ENCODE data around the gene SETD2. TPM values are rescaled to one million over a fixed set of nuclear protein-coding genes. Genes with fewer than 3 reads are reported as not detected.

SETD2 gene
- total RNA-seq, 3 donors from 2014 or later (not counting 1 experiment from before 2014, with no cell fraction given), result 86.5 to 104 (median 95.9) TPM

GRCh38 chr3:46998121-46998851 is 165.6 kb downstream of the SETD2 start:
- Mint-ChIP-seq H3K9me3 (no peaks in the 10 kb centered on the region), H3K4me1 (peaks cover 30 to 36% of the 10 kb centered on the region in 2 donors), H3K36me3 (no peaks in the 10 kb centered on the region), H3K4me3 (no peak overlapping the region), H3K27ac (peak overlapping the region; percentile 64 to 78), H3K27me3 (ENCODE audit: low read depth in 2 of 2) (no peaks in the 10 kb centered on the region)
- peak; percentile 71 for TF ChIP-seq CTCF (IDR thresholded peaks at IDR 0.05)
- peaks cover 42% of the 10 kb centered on the region for H3K4me1 ChIP-seq (ENCODE audit: control insufficient read depth, insufficient read depth, low read length)
- no peaks in the 10 kb centered on the region for H3K9me3 ChIP-seq (ENCODE audit: control insufficient read depth, insufficient read depth, low read length)
- H3K27ac ChIP-seq (ENCODE audit: low read length), result no peak overlapping the region
- intact Hi-C loops (cut with micrococcal nuclease), result no loop called here
- H3K4me3 ChIP-seq (ENCODE audit: low read length), result no peak overlapping the region
- WGBS (ENCODE audit: insufficient coverage), result 69% methylated on average over 27 of the region's 27 CpGs
- no peaks in the 10 kb centered on the region for H3K27me3 ChIP-seq (ENCODE audit: control insufficient read depth, insufficient read depth, low read length)
- peaks cover 94% of the 10 kb centered on the region for H3K36me3 ChIP-seq (ENCODE audit: control insufficient read depth, insufficient read depth, low read length)
- ATAC-seq (peak; percentile 51 to 70 (median 66)), DNase-seq (peak; percentile 65 to 85)

GRCh38 chr3:46997453-46998091 is 166.3 kb downstream of the SETD2 start:
- no peak overlapping the region for H3K27ac ChIP-seq (ENCODE audit: low read length)
- no peak overlapping the region for H3K4me3 ChIP-seq (ENCODE audit: low read length)
- peaks cover 30 to 36% of the 10 kb centered on the region in 2 donors for H3K4me1 Mint-ChIP-seq
- no peaks in the 10 kb centered on the region for H3K9me3 ChIP-seq (ENCODE audit: control insufficient read depth, insufficient read depth, low read length)
- H3K36me3 ChIP-seq (ENCODE audit: control insufficient read depth, insufficient read depth, low read length), result peaks cover 95% of the 10 kb centered on the region
- ATAC-seq (no peak), DNase-seq (no peak)
- WGBS (ENCODE audit: insufficient coverage), result 77% methylated on average over 13 of the region's 13 CpGs
- no peaks in the 10 kb centered on the region for H3K9me3 Mint-ChIP-seq
- H3K27me3 ChIP-seq (ENCODE audit: control insufficient read depth, insufficient read depth, low read length), result no peaks in the 10 kb centered on the region
- peak overlapping the region; percentile 64 to 72 for H3K27ac Mint-ChIP-seq
- H3K27me3 Mint-ChIP-seq (ENCODE audit: low read depth in 2 of 2), result no peaks in the 10 kb centered on the region
- H3K4me1 ChIP-seq (ENCODE audit: control insufficient read depth, insufficient read depth, low read length), result peaks cover 42% of the 10 kb centered on the region
- intact Hi-C loops (cut with micrococcal nuclease), result no loop called here
- no peaks in the 10 kb centered on the region for H3K36me3 Mint-ChIP-seq
- TF ChIP-seq CTCF (IDR thresholded peaks at IDR 0.05), result no peak
- no peak overlapping the region for H3K4me3 Mint-ChIP-seq

- peaks cover 41% of the 10 kb centered on the region for H3K4me1 ChIP-seq (ENCODE audit: control insufficient read depth, insufficient read depth, low read length)
- Mint-ChIP-seq H3K9me3 (no peaks in the 10 kb centered on the region), H3K4me3 (no peak overlapping the region), H3K4me1 (peaks cover 30 to 42% of the 10 kb centered on the region in 2 donors), H3K36me3 (no peaks in the 10 kb centered on the region), H3K27me3 (ENCODE audit: low read depth in 2 of 2) (no peaks in the 10 kb centered on the region), H3K27ac (peak overlapping the region; percentile 64 to 72)
- DNase-seq, result no peak
- no peak for ATAC-seq
- H3K27ac ChIP-seq (ENCODE audit: low read length), result no peak overlapping the region
- no peak overlapping the region for H3K4me3 ChIP-seq (ENCODE audit: low read length)
- no peaks in the 10 kb centered on the region for H3K27me3 ChIP-seq (ENCODE audit: control insufficient read depth, insufficient read depth, low read length)
- WGBS (ENCODE audit: insufficient coverage), result 65% methylated on average over 12 of the region's 12 CpGs
- intact Hi-C loops (cut with micrococcal nuclease), result loop anchor here (1.0 kb wide), 1 partner anchor 74 kb away; no protein-coding TSS in a partner anchor
- peaks cover 93% of the 10 kb centered on the region for H3K36me3 ChIP-seq (ENCODE audit: control insufficient read depth, insufficient read depth, low read length)
- H3K9me3 ChIP-seq (ENCODE audit: control insufficient read depth, insufficient read depth, low read length), result no peaks in the 10 kb centered on the region
- no peak for TF ChIP-seq CTCF (IDR thresholded peaks at IDR 0.05)
Measured at GRCh38 chr3:46996689-46997452, 167.0 kb downstream of the SETD2 start.

All from natural killer cell (primary cell).